Stomach (tissue), 9 donors: Measurements from ENCODE around the gene SNRPB. TPM values are rescaled to one million over a fixed set of nuclear protein-coding genes. Genes with fewer than 3 reads are reported as not detected.

ENCODE experiments used
- DNase-seq, 2 donors: peaks; one replicate each; pipeline versions ENCODE4 v3.0.0 to v3.0.0-alpha.2; 2013 to 2019
- H3K27ac ChIP-seq, 5 donors: fragments of 200-600 bp in 4 of 5; sonication (generic) in 4 of 5; one replicate each; pipeline ENCODE4 v1.5.1; 2013 to 2019; ENCODE audit warnings: mild to moderate bottlenecking in 1 of 5, moderate library complexity in 1 of 5
- H3K27me3 ChIP-seq, 3 donors: fragments of 200-600 bp; sonication (generic); one replicate each; pipeline ENCODE4 v1.5.1; 2017 to 2019; ENCODE audit warnings: mixed run types in 1 of 3
- H3K36me3 ChIP-seq, 4 donors: fragments of 200-600 bp; sonication (generic); 1 replicate in 3 of 4; 2 replicates in 1 of 4; pipeline ENCODE4 v1.5.1; 2016 to 2019
- H3K4me1 ChIP-seq, 4 donors: fragments of 200-600 bp; sonication (generic); one replicate each; pipeline ENCODE4 v1.5.1; 2016 to 2019
- H3K4me3 ChIP-seq, 4 donors: fragments of 200-600 bp; sonication (generic) in 3 of 4; one replicate each; pipeline ENCODE4 v1.5.1; 2016 to 2019; ENCODE audit warnings: mild to moderate bottlenecking in 1 of 4
- H3K9me3 ChIP-seq, 4 donors: fragments of 200-600 bp; sonication (generic); one replicate each; pipeline ENCODE4 v1.5.1; 2016 to 2019
- EP300 ChIP-seq: sonication (generic); formaldehyde crosslinking; IDR thresholded peaks from one replicate; pipeline ENCODE4 v1.6.1; 2017; ENCODE audit warnings: antibody characterized with exemption
- POLR2A ChIP-seq, 4 donors: fragments of 450-650 bp; IDR thresholded peaks; one replicate each; pipeline ENCODE4 v1.6.1; 2016; ENCODE audit warnings: antibody characterized with exemption in 4 of 4, control low read depth in 2 of 4, mild to moderate bottlenecking in 1 of 4, moderate library complexity in 1 of 4
- POLR2AphosphoS5 ChIP-seq, 3 donors: sonication (generic); formaldehyde crosslinking; IDR thresholded peaks; one replicate each; pipeline ENCODE4 v1.6.1; 2016; ENCODE audit warnings: antibody characterized with exemption in 3 of 3
- WGBS, 5 donors: extraction: QIAGEN DNeasy Blood & Tissue Kit in 3 of 5; methylation state at CpG; one replicate each; pipeline versions ENCODE4 v1.1.5 to v1.1.7; 2013 to 2018; 5-methylcytosine and 5-hydroxymethylcytosine counted together
- intact Hi-C: fragments of 100-400 bp; cut with DNase I; formaldehyde crosslinking; loops from one replicate; pipeline ENCODE4 v1.15.1; 2023; ENCODE audit warnings: low total_unique reads
- polyA plus RNA-seq, 3 donors: library from polyadenylated mRNA; stranded (reverse); fragments of 200-250 nt; gene quantifications; one replicate each; pipeline ENCODE4 v1.2.3, GENCODE V29; 2013
- total RNA-seq, 5 donors: library from RNA; depleted of rRNA; stranded (reverse); fragments of >200 nt; gene quantifications; one replicate each; pipeline versions ENCODE4 v1.1.0 to v1.2.3, GENCODE V29; 2014 to 2016
- TF ChIP-seq, protein P1 (sequence below), 7 experiments: fragments of 450-650 bp in 4 of 7; fragments of 200-600 bp in 3 of 7; sonication (generic) in 3 of 7; IDR thresholded peaks; one replicate each; pipeline ENCODE4 v1.5.1; 2016 to 2019; ENCODE audit warnings: antibody characterized with exemption in 7 of 7, control low read depth in 2 of 7, mild to moderate bottlenecking in 1 of 7
- donor health status: healthy with polysubstance abuse.
- donor health status: Bipolar disorder and iron deficiency.
- donor health status: healthy.

SNRPB gene
- total and polyA plus RNA-seq, 8 donors: 46.4 to 329 (median 178) TPM

DNA sequence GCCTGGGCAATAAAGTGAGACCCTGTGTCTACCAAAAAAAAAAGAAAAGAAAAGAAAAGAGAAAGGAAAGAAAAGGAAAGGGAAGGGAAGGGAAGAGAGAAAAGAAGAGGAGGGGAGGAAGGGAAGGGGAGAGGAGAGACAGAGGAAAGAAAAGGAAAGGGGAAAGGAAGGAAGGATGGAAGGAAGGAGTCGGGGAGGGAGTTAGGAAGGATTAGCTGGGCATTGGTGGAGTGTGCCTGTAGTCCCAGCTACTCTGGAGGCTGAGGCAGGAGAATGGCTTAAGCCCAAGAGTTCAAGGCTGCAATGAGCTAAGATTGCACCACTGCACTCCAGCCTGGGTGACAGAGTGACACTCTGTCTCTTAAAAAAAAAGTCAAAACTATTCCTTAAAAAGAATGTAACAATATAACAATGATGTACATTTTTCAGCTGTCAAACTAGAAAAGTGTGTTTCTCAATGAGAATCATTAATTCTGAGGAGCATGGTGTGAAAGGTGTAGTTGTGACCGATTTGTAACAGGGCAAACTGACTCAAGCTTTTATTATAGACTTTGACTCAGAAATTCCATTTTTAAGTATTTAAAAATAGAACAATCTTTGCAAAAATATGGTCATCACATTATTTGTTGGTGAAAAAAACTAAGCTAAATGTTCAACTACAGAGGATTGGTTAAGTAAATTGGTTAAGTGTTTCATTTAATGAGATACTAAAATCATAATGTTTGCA, 14.7 kb downstream of the SNRPB start:
- no peak for TF ChIP-seq POLR2A (IDR thresholded peaks at IDR 0.05)
- TF ChIP-seq, protein P1, sequence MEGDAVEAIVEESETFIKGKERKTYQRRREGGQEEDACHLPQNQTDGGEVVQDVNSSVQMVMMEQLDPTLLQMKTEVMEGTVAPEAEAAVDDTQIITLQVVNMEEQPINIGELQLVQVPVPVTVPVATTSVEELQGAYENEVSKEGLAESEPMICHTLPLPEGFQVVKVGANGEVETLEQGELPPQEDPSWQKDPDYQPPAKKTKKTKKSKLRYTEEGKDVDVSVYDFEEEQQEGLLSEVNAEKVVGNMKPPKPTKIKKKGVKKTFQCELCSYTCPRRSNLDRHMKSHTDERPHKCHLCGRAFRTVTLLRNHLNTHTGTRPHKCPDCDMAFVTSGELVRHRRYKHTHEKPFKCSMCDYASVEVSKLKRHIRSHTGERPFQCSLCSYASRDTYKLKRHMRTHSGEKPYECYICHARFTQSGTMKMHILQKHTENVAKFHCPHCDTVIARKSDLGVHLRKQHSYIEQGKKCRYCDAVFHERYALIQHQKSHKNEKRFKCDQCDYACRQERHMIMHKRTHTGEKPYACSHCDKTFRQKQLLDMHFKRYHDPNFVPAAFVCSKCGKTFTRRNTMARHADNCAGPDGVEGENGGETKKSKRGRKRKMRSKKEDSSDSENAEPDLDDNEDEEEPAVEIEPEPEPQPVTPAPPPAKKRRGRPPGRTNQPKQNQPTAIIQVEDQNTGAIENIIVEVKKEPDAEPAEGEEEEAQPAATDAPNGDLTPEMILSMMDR (IDR thresholded peaks at IDR 0.05): no peak
- no peak for TF ChIP-seq POLR2AphosphoS5 (IDR thresholded peaks at IDR 0.05)
- TF ChIP-seq EP300: no peak

DNA sequence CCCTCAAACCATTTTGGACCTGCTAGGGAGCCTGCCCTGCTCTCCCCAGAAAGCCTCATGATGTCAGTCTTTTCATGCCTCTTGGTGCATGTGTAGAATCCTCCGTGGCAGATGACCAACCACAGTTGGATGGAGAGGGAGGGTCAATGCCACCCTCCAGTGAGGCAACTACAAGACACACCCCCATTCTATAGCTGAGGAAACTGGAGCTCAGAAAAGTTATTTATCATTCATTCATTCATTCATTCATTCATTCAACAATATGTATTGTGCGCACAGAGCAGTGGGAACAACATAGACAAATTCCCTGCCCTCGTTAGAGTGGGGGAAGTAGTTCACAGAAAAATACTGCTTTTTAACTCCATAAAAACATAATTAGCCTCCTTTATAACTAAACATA, 16.8 kb downstream of the SNRPB start:
- intact Hi-C loops: loop anchor here (10.0 kb wide), 1 partner anchor 249 kb away; no protein-coding TSS in a partner anchor

More for the DNA sequence above, 14.7 kb downstream of the SNRPB start:
- Histone ChIP-seq H3K36me3 (peaks cover 9 to 32% (median 27%) of the 10 kb centered on the region in 4 donors), H3K4me1 (peaks cover 0 to 6% (median 3%) of the 10 kb centered on the region in 4 donors), H3K9me3 (no peaks in the 10 kb centered on the region), H3K27me3 (no peaks in the 10 kb centered on the region), H3K4me3 (no peak overlapping the region), H3K27ac (no peak overlapping the region)
- DNase-seq: no peak
- intact Hi-C loops: loop anchor here (10.0 kb wide), 1 partner anchor 251 kb away; no protein-coding TSS in a partner anchor
- WGBS, 5 donors: 73 to 79% (median 78%) methylated on average over 2 of the region's 2 CpGs

DNA sequence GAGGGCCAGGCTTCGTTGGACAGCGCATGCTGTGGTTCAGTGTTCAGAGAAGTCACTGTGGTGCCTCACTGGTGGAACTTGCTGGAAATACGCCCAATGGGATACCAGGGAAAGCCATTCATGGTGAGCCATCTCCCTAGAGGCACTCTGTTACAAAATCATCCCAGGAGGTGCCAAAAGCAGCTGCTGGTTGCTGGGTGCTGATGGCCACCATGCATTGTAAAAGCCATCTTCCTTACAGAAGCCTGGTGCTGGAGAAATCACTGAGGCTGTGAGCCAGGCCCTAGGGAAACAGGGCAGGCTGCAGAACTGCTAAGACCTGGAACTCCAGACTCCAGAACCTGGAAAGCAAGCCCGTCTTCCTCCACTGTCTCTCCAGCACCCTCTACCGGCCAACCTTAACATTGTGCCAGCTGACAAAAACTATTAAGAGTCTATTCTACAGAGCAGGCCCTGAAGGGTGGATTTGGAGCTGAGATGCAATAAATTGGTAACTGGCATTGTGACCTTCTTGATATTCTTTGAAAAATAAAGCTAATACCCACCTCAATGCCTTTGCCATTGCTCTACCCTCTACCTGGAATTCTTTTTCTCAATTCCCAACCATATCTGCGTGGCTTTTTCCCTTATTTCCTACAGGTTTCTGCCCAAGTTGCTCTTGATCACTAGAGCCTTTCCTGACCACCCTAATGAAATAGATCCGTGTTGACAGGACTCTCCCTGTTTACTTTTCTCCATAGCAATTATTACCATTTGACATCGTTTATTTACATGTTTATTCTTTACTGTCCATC, 18.5 kb downstream of the SNRPB start:
- Histone ChIP-seq H3K9me3 (peaks cover 0 to under 1% (median 0%) of the 10 kb centered on the region in 4 donors), H3K4me3 (no peak overlapping the region), H3K4me1 (peaks cover 0 to 6% (median 3%) of the 10 kb centered on the region in 4 donors), H3K36me3 (peaks cover 0 to 2% (median 0%) of the 10 kb centered on the region in 4 donors), H3K27ac (no peak overlapping the region), H3K27me3 (no peaks in the 10 kb centered on the region)
- 51 to 60% (median 54%) methylated on average over 8 of the region's 8 CpGs for WGBS, 5 donors
- no peak for TF ChIP-seq EP300
- TF ChIP-seq POLR2AphosphoS5 (IDR thresholded peaks at IDR 0.05): no peak
- TF ChIP-seq, protein P1 (IDR thresholded peaks at IDR 0.05): peak in 5 of 7 experiments; percentile 40 to 83 (median 68)
- intact Hi-C loops: loop anchor here (10.0 kb wide), 1 partner anchor 247 kb away; no protein-coding TSS in a partner anchor
- peak; percentile 78 to 86 for DNase-seq

More for the DNA sequence above, 16.8 kb downstream of the SNRPB start:
- H3K27me3 ChIP-seq: no peaks in the 10 kb centered on the region
- H3K36me3 ChIP-seq: peaks cover 0 to 10% (median 6%) of the 10 kb centered on the region in 4 donors
- no peak overlapping the region for H3K4me3 ChIP-seq
- 82 to 91% (median 84%) methylated on average over 3 of the region's 3 CpGs for WGBS, 5 donors
- peaks cover 0 to 6% (median 3%) of the 10 kb centered on the region in 4 donors for H3K4me1 ChIP-seq
- no peak for DNase-seq
- H3K27ac ChIP-seq: no peak overlapping the region
- no peaks in the 10 kb centered on the region for H3K9me3 ChIP-seq
- TF ChIP-seq POLR2A (IDR thresholded peaks at IDR 0.05) (no peak), EP300 (no peak), POLR2AphosphoS5 (IDR thresholded peaks at IDR 0.05) (no peak)
- TF ChIP-seq, protein P1 (IDR thresholded peaks at IDR 0.05): no peak

DNA sequence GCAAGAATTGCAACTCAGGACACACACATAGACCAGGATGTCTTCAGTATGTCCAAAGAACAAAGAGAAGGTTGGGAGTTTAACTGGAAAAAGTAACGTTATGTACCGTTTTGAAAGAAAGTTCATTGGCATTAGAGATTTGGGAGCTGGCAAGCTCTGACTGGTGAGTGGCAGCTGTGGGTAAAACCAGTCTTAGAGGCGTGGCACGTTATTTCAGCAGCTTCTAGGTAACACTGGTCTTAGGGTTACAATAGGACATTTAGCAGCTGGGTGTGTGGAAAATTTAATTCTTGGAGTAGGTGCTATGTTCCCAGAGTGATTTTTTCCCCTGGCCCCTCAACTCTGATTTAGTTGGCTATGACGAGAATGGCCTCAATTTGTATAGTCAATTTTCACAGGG, 19.2 kb downstream of the SNRPB start:
- no peak overlapping the region for H3K27ac ChIP-seq
- no peak overlapping the region for H3K4me3 ChIP-seq
- no peaks in the 10 kb centered on the region for H3K27me3 ChIP-seq
- TF ChIP-seq, protein P1 (IDR thresholded peaks at IDR 0.05): no peak
- TF ChIP-seq POLR2AphosphoS5 (IDR thresholded peaks at IDR 0.05): no peak
- intact Hi-C loops: loop anchor here (10.0 kb wide), 1 partner anchor 247 kb away; no protein-coding TSS in a partner anchor
- WGBS, 5 donors: 61 to 75% (median 65%) methylated on average over 5 of the region's 5 CpGs
- peaks cover 0 to 4% (median 0%) of the 10 kb centered on the region in 4 donors for H3K9me3 ChIP-seq
- DNase-seq: no peak
- H3K4me1 ChIP-seq: peaks cover 0 to 6% (median 3%) of the 10 kb centered on the region in 4 donors
- H3K36me3 ChIP-seq: no peaks in the 10 kb centered on the region
